A673 (cell line): ENCODE data around the gene MAVS. TPM values are rescaled to one million over a fixed set of nuclear protein-coding genes. Genes with fewer than 3 reads are reported as not detected.

ENCODE experiments used
- BruUV-seq: library from RNA; stranded (reverse); fragments of 400-500 nt; replicated peaks from 2 replicates; lab custom pipeline; 2021; lab: Mats Ljungman, UMichigan
- CTCF ChIA-PET: fragments of 300-600 bp; sonication (Branson Sonifier 250); formaldehyde crosslinking; loops from one replicate; lab custom pipeline; 2022; ENCODE audit warnings: antibody characterized with exemption; lab: Charles Lee
- POLR2A ChIA-PET: fragments of 300-600 bp; sonication (Branson Sonifier 250); formaldehyde crosslinking; loops from one replicate; lab custom pipeline; 2022; ENCODE audit warnings: antibody characterized with exemption; ENCODE audit not compliant: low non-redundant PET; lab: Charles Lee
- DNase-seq: peaks from one replicate; pipeline ENCODE4 v3.0.0-alpha.2; 2015; ENCODE audit warnings: low spot score
- H3K27ac ChIP-seq: fragments of 200-600 bp; sonication (generic); 2 replicates; pipeline ENCODE4 v1.5.1; 2016; ENCODE audit warnings: mixed run types, low read depth, mild to moderate bottlenecking, mixed read lengths, antibody characterized with exemption, low read length; ENCODE audit not compliant: poor library complexity, severe bottlenecking
- H3K27me3 ChIP-seq: fragments of 200-600 bp; sonication (generic); replicated peaks from 2 replicates; pipeline ENCODE4 v1.6.1; 2017; ENCODE audit warnings: mixed run types, low read depth, mild to moderate bottlenecking, mixed read lengths, antibody characterized with exemption, low read length; ENCODE audit not compliant: insufficient read depth, poor library complexity
- H3K36me3 ChIP-seq: fragments of 200-600 bp; sonication (generic); 2 replicates; pipeline ENCODE4 v1.6.1; 2016; ENCODE audit warnings: mixed run types, mild to moderate bottlenecking, mixed read lengths, antibody characterized with exemption, low read length; ENCODE audit not compliant: insufficient read depth, poor library complexity, severe bottlenecking
- H3K4me1 ChIP-seq: fragments of 200-600 bp; sonication (generic); 2 replicates; pipeline ENCODE4 v1.6.1; 2017; ENCODE audit warnings: mixed run types, mild to moderate bottlenecking, mixed read lengths, antibody characterized with exemption, low read length; ENCODE audit not compliant: insufficient read depth, poor library complexity, severe bottlenecking
- H3K4me3 ChIP-seq: fragments of 200-600 bp; sonication (generic); 2 replicates; pipeline ENCODE4 v1.5.1; 2016; ENCODE audit warnings: low read depth, mixed run types, mild to moderate bottlenecking, mixed read lengths, low read length; ENCODE audit not compliant: poor library complexity, severe bottlenecking
- H3K9me3 ChIP-seq: fragments of 200-600 bp; sonication (generic); 2 replicates; pipeline ENCODE4 v1.6.1; 2016; ENCODE audit warnings: mixed run types, low read depth, mild to moderate bottlenecking, mixed read lengths, antibody characterized with exemption, low read length; ENCODE audit not compliant: poor library complexity, severe bottlenecking
- CTCF ChIP-seq: fragments of 300-800, 200-600 bp; sonication (generic); conservative IDR thresholded peaks from 2 replicates; pipeline ENCODE4 v1.5.1; 2017; ENCODE audit warnings: low read depth, mild to moderate bottlenecking, antibody characterized with exemption, low read length, moderate library complexity, mixed read lengths
- EZH2 ChIP-seq: fragments of 200-600 bp; sonication (generic); IDR thresholded peaks from 2 replicates; pipeline ENCODE4 v1.6.1; 2017; ENCODE audit warnings: borderline replicate concordance, low read depth, mild to moderate bottlenecking, mixed read lengths, antibody characterized with exemption, low read length; ENCODE audit not compliant: poor library complexity, severe bottlenecking
- intact Hi-C: fragments of 100-400 bp; cut with micrococcal nuclease; formaldehyde crosslinking; loops from one replicate; pipeline ENCODE4 v1.10.0; 2022; ENCODE audit not compliant: unreplicated experiment
- microRNA-seq: library from miRNA; unstranded; fragments of <30 nt; microRNA quantifications from one replicate; pipeline ENCODE4 v1.2.0, GENCODE V29; 2021
- total RNA-seq: library from RNA; stranded (reverse); gene quantifications from 2 replicates; pipeline ENCODE4 v1.2.3, GENCODE V29; 2021

MAVS gene
- total RNA-seq, 1 experiment from 2014 or later, result 28.2 TPM

GRCh38 chr20:3923818-3924217 lies 77.2 kb downstream of the MAVS start:
- H3K36me3 ChIP-seq, result peaks cover 37% of the 10 kb centered on the region
- ChIA-PET CTCF (no interaction called here), POLR2A (no interaction called here)
- intact Hi-C loops, result no loop called here
- H3K4me3 ChIP-seq, result no peak overlapping the region
- H3K27me3 ChIP-seq, result no peaks in the 10 kb centered on the region
- peak overlapping the region; percentile 64 for H3K27ac ChIP-seq
- TF ChIP-seq EZH2 (no peak), CTCF (no peak)
- peak; percentile 58 for DNase-seq
- peaks cover 15% of the 10 kb centered on the region for H3K4me1 ChIP-seq
- no TSS peak for BruUV-seq
- H3K9me3 ChIP-seq, result no peaks in the 10 kb centered on the region

GRCh38 chr20:3924304-3925112 lies 77.9 kb downstream of the MAVS start:
- intact Hi-C loops, result no loop called here
- no peak overlapping the region for H3K4me3 ChIP-seq
- ChIA-PET POLR2A (no interaction called here), CTCF (no interaction called here)
- BruUV-seq, result no TSS peak
- peaks cover 30% of the 10 kb centered on the region for H3K36me3 ChIP-seq
- TF ChIP-seq CTCF (no peak), EZH2 (no peak)
- H3K9me3 ChIP-seq, result no peaks in the 10 kb centered on the region
- H3K4me1 ChIP-seq, result peaks cover 15% of the 10 kb centered on the region
- no peaks in the 10 kb centered on the region for H3K27me3 ChIP-seq
- H3K27ac ChIP-seq, result peak overlapping the region; percentile 64
- no peak for DNase-seq

- DNase-seq, result no peak
- no peak for TF ChIP-seq EZH2
- TF ChIP-seq CTCF, result no peak
- peaks cover 15% of the 10 kb centered on the region for H3K4me1 ChIP-seq
- ChIA-PET CTCF (interaction anchor here (0.6 kb wide), 1 partner anchor 668 kb away, joined by 3 read pairs; no protein-coding TSS in a partner anchor), POLR2A (no interaction called here)
- peaks cover 23% of the 10 kb centered on the region for H3K36me3 ChIP-seq
- H3K9me3 ChIP-seq, result no peaks in the 10 kb centered on the region
- intact Hi-C loops, result no loop called here
- no peak overlapping the region for H3K27ac ChIP-seq
- no TSS peak for BruUV-seq
- H3K27me3 ChIP-seq, result no peaks in the 10 kb centered on the region
- no peak overlapping the region for H3K4me3 ChIP-seq
Observed at GRCh38 chr20:3925113-3925695, 78.6 kb downstream of the MAVS start.

Small RNA genes within 50 kb of the gene (microRNA-seq; reads per million reads assigned to microRNA genes)
- gene MIR103A2 (not detected), gene MIR103B2 (not detected)

Other genes with a start within 250 kb of the MAVS start
- not detected in 2 replicates for gene GFRA4, start 183.4 kb upstream of the MAVS start, total RNA-seq
- gene ADAM33, start 164.8 kb upstream of the MAVS start, total RNA-seq, result not detected in 2 replicates
- not detected in 2 replicates for gene SIGLEC1, start 134.2 kb upstream of the MAVS start, total RNA-seq
- not detected in 2 replicates for gene HSPA12B, start 114.1 kb upstream of the MAVS start, total RNA-seq
- gene ADISSP, start 79.1 kb upstream of the MAVS start, total RNA-seq, result 75.7 and 80.3 TPM in 2 replicates
- gene SPEF1, start 65.4 kb upstream of the MAVS start, total RNA-seq, result 0.26 and 0.49 TPM in 2 replicates
- 101 and 108 TPM in 2 replicates for gene CENPB, start 60.1 kb upstream of the MAVS start, total RNA-seq
- 113 and 119 TPM in 2 replicates for gene CDC25B, start 50.5 kb upstream of the MAVS start, total RNA-seq
- 15.0 and 17.5 TPM in 2 replicates for gene AP5S1, start 26.3 kb upstream of the MAVS start, total RNA-seq
- gene PANK2, start 42.6 kb downstream of the MAVS start, total RNA-seq, result 71.0 and 77.4 TPM in 2 replicates
- gene RNF24, start 168.7 kb downstream of the MAVS start, total RNA-seq, result 19.3 and 21.5 TPM in 2 replicates